Right lobe of liver (tissue), 6 donors: ENCODE results near the gene LRP6. TPM values are rescaled to one million over a fixed set of nuclear protein-coding genes. Genes with fewer than 3 reads are reported as not detected.

Experiments
- ATAC-seq, 4 donors: fragments of 200-7000 bp; cut with Tn5 transposase; one replicate each; pipeline ENCODE4 v1.9.1; 2020; ENCODE audit warnings: mild to moderate bottlenecking in 4 of 4, moderate library complexity in 4 of 4
- DNase-seq, 3 donors: peaks; one replicate each; pipeline ENCODE4 v3.0.0-alpha.2; 2020
- H3K27ac ChIP-seq, 3 donors: fragments of 200-600 bp; one replicate each; pipeline ENCODE4 v1.8.0; 2022
- H3K27me3 ChIP-seq, 2 donors: fragments of 200-600 bp; one replicate each; pipeline ENCODE4 v1.8.0; 2022
- H3K36me3 ChIP-seq, 4 donors: fragments of 200-600 bp; sonication (generic) in 1 of 4; one replicate each; pipeline versions ENCODE4 v1.5.1 to v1.8.0; 2017 to 2022; ENCODE audit warnings: control low read depth in 1 of 4
- H3K4me1 ChIP-seq, 4 donors: fragments of 200-600 bp; sonication (generic) in 1 of 4; one replicate each; pipeline versions ENCODE4 v1.5.1 to v1.8.0; 2017 to 2022; ENCODE audit warnings: control low read depth in 1 of 4
- H3K4me3 ChIP-seq, 3 donors: fragments of 200-600 bp; one replicate each; pipeline ENCODE4 v1.8.0; 2022
- H3K9me3 ChIP-seq, 4 donors: fragments of 200-600 bp; sonication (generic) in 1 of 4; one replicate each; pipeline versions ENCODE4 v1.5.1 to v1.8.0; 2017 to 2022; ENCODE audit warnings: control low read depth in 1 of 4
- CTCF ChIP-seq, 4 donors: fragments of 200-600 bp in 3 of 4; fragments of 450-650 bp in 1 of 4; IDR thresholded peaks; one replicate each; pipeline versions ENCODE4 v1.5.1 to v1.8.0; 2016 to 2022; ENCODE audit warnings: antibody characterized with exemption in 4 of 4, mild to moderate bottlenecking in 2 of 4
- POLR2A ChIP-seq: fragments of 450-650 bp; IDR thresholded peaks from one replicate; pipeline ENCODE4 v1.6.1; 2017; ENCODE audit warnings: antibody characterized with exemption, mild to moderate bottlenecking
- WGBS: methylation state at CpG from one replicate; pipeline ENCODE4 v1.1.6; 2018; ENCODE audit warnings: low coverage, low lambda C conversion rate; ENCODE audit not compliant: insufficient coverage; ENCODE audit errors: missing lambda C conversion rate; 5-methylcytosine and 5-hydroxymethylcytosine counted together
- intact Hi-C, 2 donors: fragments of 100-400 bp; cut with DNase I; formaldehyde crosslinking; loops; one replicate each; pipeline versions ENCODE4 v1.11.2 to v1.14.1; 2022
- total RNA-seq, 6 experiments: library from RNA; depleted of rRNA in 2 of 6; stranded (reverse); fragments of >200 nt in 2 of 6; fragmentation: NEBNext Ultra II Directional in 3 of 6; extraction: Animal tissue kit (Norgen Biotek cat#: 25700) in 3 of 6; gene quantifications; one replicate each; pipeline versions ENCODE4 v1.1.0 to v1.2.4, GENCODE V29; 2016 to 2023
- donor health status: DM: no; HTN: yes; CAD: no.
- donor health status: DM: no; HTN: no; CAD: no.
- donor health status: DM: no; HTN: no; CAD: no.
- donor health status: DM: no; HTN: yes; CAD: no.
- donor health status: DM: no; HTN: yes; CAD: no.

The LRP6 gene
- total RNA-seq, 6 experiments from 2014 or later, result 19.9 to 32.5 (median 22.2) TPM

- Histone ChIP-seq H3K4me1 (peaks cover 0 to 27% (median 6%) of the 10 kb centered on the region in 4 donors), H3K4me3 (no peak overlapping the region), H3K27me3 (no peaks in the 10 kb centered on the region), H3K36me3 (no peaks in the 10 kb centered on the region), H3K27ac (no peak overlapping the region), H3K9me3 (no peaks in the 10 kb centered on the region)
- TF ChIP-seq POLR2A (no peak), CTCF (IDR thresholded peaks at IDR 0.05) (no peak)
- intact Hi-C loops, result no loop called here
- ATAC-seq, result no peak
- no peak for DNase-seq
- WGBS, result 79% methylated on average over 5 of the region's 5 CpGs
These were observed 55.9 kb downstream of the LRP6 start for GRCh38 chr12:12210983-12211382.

DNA sequence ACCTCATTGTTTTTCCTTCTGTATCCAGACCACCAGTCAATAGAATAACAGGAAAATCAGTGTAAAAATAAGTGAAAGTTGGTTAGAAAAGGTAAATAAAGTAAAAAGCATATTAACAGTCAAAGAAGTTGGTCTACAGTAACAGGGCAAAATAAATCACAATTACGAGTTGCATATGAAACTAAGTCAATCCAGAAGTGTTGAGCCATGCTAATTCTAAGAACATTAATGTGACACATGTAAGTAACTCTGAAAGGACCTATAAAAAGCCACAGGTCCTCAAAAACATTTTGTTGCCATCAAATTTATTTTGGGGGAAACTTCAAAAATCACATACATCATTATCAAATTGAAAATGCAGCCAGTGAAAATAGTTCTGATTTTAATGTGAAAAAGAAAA lies 56.4 kb downstream of the LRP6 start:
- ATAC-seq (no peak), DNase-seq (no peak)
- intact Hi-C loops, result no loop called here
- no peaks in the 10 kb centered on the region for H3K9me3 ChIP-seq
- no peak overlapping the region for H3K4me3 ChIP-seq
- H3K27me3 ChIP-seq, result no peaks in the 10 kb centered on the region
- no peak overlapping the region for H3K27ac ChIP-seq
- WGBS, result 46% methylated on average over 1 of the region's 1 CpG
- peaks cover 0 to 22% (median 4%) of the 10 kb centered on the region in 4 donors for H3K4me1 ChIP-seq
- no peaks in the 10 kb centered on the region for H3K36me3 ChIP-seq
- TF ChIP-seq POLR2A, result no peak
- no peak for TF ChIP-seq CTCF (IDR thresholded peaks at IDR 0.05)

DNA sequence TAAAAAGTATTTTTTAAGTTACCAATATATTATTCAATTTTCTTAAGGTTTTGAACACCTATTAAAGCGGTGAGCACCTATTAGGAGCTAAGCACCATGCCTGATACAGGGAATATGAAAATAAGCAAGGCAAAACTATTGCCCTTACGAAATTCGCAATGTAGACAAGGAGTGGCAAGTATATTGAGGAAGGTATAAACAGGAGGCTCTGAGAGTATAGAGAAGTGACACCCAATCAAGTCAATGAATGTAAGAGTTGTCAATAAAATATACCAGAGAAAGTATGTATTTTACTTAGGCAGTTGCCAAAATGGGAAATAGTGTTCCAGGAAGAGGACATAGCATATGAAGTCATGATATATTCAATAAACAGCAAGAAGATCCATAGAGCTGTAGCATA lies 57.2 kb downstream of the LRP6 start:
- no peak overlapping the region for H3K4me3 ChIP-seq
- H3K36me3 ChIP-seq, result no peaks in the 10 kb centered on the region
- intact Hi-C loops, result no loop called here
- DNase-seq (no peak), ATAC-seq (no peak)
- peaks cover 0 to 22% (median 3%) of the 10 kb centered on the region in 4 donors for H3K4me1 ChIP-seq
- H3K27me3 ChIP-seq, result no peaks in the 10 kb centered on the region
- WGBS, result 97% methylated on average over 3 of the region's 3 CpGs
- no peak for TF ChIP-seq CTCF (IDR thresholded peaks at IDR 0.05)
- TF ChIP-seq POLR2A, result no peak
- H3K27ac ChIP-seq, result no peak overlapping the region
- no peaks in the 10 kb centered on the region for H3K9me3 ChIP-seq

DNA sequence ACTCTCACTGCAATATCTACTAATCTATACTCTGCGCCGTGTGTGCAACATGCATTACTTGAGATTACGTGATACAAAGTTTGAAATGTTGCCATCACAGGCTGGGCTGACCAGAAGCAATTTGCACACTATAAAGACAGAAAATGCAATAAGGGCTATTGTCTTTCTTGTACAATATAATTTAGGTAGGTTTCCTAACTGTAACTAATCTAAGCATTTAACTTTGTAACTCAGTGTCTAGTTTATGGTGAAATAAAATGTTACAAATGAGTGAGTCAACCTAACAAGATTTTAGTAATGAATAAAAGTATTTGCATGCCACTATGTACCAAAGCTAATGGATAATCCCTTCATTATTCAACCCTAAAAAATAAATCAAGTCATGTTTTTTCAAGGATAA lies 57.8 kb downstream of the LRP6 start:
- intact Hi-C loops, result no loop called here
- Histone ChIP-seq H3K27ac (no peak overlapping the region), H3K4me3 (no peak overlapping the region), H3K27me3 (no peaks in the 10 kb centered on the region), H3K36me3 (no peaks in the 10 kb centered on the region), H3K9me3 (no peaks in the 10 kb centered on the region), H3K4me1 (peaks cover 0 to 22% (median 3%) of the 10 kb centered on the region in 4 donors)
- no peak for TF ChIP-seq CTCF (IDR thresholded peaks at IDR 0.05)
- DNase-seq (no peak), ATAC-seq (no peak)
- WGBS, result 82% methylated on average over 3 of the region's 3 CpGs

GRCh38 chr12:12207746-12208145 lies 59.1 kb downstream of the LRP6 start:
- intact Hi-C loops, result no loop called here
- Histone ChIP-seq H3K4me3 (no peak overlapping the region), H3K27ac (peak overlapping the region in 2 of 3 donors; percentile 35 to 50), H3K4me1 (peaks cover 0 to 18% (median 3%) of the 10 kb centered on the region in 4 donors), H3K9me3 (no peaks in the 10 kb centered on the region), H3K36me3 (no peaks in the 10 kb centered on the region), H3K27me3 (no peaks in the 10 kb centered on the region)
- ATAC-seq (peak in 1 of 4 donors; percentile 9), DNase-seq (no peak)
- whole genome bisulfite sequencing, result 38% methylated on average over 1 of the region's 1 CpG
- TF ChIP-seq CTCF (IDR thresholded peaks at IDR 0.05) (no peak), POLR2A (no peak)
